GM12872 (cell line): ENCODE data around the gene IDUA.

Experiments
- CTCF ChIP-seq: IDR thresholded peaks from 3 replicates; pipeline ENCODE4 v1.5.1; 2011; ENCODE audit warnings: low read depth, mild to moderate bottlenecking, low read length, moderate library complexity; ENCODE audit not compliant: insufficient read depth

IDUA gene

DNA sequence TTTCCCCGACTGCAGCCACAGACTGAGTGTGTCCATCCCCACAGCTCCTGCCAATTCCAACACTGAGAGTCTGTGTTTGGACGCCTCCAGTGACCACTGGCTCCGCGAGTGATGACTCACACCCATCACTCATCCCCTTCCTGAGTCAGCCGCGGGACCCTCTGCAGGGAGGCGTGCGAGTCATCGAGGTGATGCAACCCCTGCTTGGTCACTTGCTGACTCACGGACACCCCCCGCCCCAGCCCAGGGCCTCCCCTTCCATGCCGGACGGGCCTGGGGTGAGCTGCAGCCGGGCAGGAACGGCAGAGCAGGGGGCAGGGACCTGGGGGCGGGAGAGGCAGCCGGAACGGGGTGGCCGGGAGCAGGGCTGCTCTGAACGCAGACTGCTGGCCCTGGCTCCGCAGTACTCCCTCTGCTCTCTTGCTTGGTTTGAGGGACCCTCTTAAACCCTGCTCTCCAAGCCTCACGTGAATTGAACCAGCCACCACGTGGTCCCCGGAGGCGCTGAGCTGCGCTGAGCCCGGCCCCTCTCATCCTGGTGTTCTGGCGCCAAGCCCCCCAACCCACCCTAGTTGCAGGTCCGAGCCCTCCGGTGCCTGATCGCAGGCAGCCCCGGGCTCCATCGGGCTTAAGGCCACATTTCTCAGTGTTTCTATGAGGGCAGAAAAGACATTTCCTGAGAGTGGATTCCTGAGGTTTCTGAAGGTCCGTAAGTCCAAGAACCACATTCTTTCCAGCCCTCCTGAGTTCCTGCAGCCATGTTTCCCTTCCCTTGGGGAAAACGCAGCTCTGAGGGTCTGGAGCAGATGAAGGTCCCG is 57.0 kb downstream of the IDUA start:
- no peak for TF ChIP-seq CTCF

GRCh38 chr4:1044469-1045192 is 57.8 kb downstream of the IDUA start:
- TF ChIP-seq CTCF, result no peak

- TF ChIP-seq CTCF, result no peak
Measured at GRCh38 chr4:1045193-1045594, 58.4 kb downstream of the IDUA start.

- TF ChIP-seq CTCF, result no peak
Measured at GRCh38 chr4:1045595-1046201, 58.9 kb downstream of the IDUA start.

DNA sequence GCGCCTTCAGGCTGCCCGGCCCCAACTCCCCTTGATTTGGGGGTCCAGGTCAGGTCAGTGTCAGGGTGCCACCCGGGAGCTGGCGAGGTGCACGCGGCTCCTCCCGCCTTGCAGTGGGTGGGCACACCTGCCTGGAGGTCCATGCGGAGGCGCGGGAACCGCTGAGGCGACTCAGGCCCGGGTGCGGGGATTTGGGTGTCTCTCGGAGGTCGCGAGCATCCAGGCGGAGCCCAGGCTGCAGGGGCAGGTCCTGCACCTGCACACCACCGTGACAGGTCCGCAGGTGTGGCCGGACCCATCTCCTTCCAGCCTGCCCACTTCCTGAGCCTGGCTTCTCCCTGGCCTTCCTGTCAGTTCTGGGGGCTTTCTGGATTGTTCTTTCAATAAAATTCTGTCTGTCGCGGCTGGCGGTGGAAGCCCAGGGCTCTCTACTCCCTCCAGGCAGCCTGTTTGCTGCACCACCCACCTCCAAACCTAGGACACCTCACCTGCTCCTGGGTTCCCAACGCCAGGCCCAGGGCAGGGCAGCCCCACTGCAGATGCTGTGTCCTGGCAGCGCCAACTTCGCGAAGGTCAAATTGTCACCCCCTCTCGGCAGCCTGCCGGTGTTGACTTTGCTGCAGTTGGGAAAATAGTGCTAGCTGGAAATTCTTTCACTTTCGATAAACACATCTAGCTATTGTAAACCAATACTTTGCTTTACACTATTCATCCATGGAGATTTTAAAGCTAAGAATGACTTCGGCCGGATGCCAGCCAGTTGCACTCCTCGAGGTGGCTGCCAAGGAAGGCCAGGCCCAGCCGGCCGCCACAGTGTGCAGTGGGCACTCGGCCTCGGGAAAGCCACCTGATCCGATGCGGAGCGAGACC is 60.5 kb downstream of the IDUA start:
- TF ChIP-seq CTCF, result no peak

- no peak for TF ChIP-seq CTCF
Measured at GRCh38 chr4:1047976-1048772, 61.3 kb downstream of the IDUA start.
